ENCODE measurements around the gene LMF1. TPM values are rescaled to one million over a fixed set of nuclear protein-coding genes. Genes with fewer than 3 reads are reported as not detected.

LMF1 gene
- total RNA-seq, 6 donors from 2014 or later: 20.3 to 147 (median 28.2) TPM

DNA sequence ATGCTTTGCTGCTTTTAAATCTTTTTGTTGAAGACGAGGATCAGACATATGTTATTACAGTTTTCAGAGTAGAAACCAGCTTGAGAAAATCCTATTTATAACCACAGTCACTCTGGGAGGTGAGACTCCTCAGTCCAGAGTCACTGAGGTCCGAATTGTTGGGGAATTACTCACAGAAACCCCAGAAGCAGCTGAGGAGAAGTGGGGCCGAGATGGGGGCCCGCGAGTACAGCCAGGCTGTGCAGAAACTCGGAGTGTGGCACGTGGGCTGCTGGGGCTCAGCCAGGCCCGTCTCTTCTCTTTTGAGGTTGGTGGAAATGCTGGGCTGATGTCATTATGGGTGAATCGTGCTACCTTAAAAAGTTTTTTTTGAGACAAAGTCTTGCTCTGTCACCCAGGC is 155.8 kb downstream of the LMF1 start:
- TF ChIP-seq POLR2AphosphoS5 (IDR thresholded peaks at IDR 0.05): no peak
- TF ChIP-seq POLR2A (IDR thresholded peaks at IDR 0.05): no peak
- TF ChIP-seq CTCF (IDR thresholded peaks at IDR 0.05): no peak
- no peak for TF ChIP-seq EP300 (IDR thresholded peaks at IDR 0.05)
- 72 to 77% methylated on average over 9 of the region's 9 CpGs for WGBS, 2 donors
- ATAC-seq (ENCODE audit: low FRiP score in 2 of 2) (no peak), DNase-seq (no peak)
- Histone ChIP-seq H3K36me3 (no peaks in the 10 kb centered on the region), H3K27me3 (peaks cover 0 to 27% (median 7%) of the 10 kb centered on the region in 4 donors), H3K27ac (no peak overlapping the region), H3K4me3 (no peak overlapping the region), H3K4me1 (peaks cover 0 to 17% (median 5%) of the 10 kb centered on the region in 4 donors), H3K9me3 (peaks cover 0 to 3% (median 0%) of the 10 kb centered on the region in 4 donors)

GRCh38 chr16:813916-814412 is 156.8 kb downstream of the LMF1 start:
- Histone ChIP-seq H3K4me3 (no peak overlapping the region), H3K4me1 (peaks cover 0 to 17% (median 5%) of the 10 kb centered on the region in 4 donors), H3K9me3 (peaks cover 0 to 3% (median 0%) of the 10 kb centered on the region in 4 donors), H3K36me3 (no peaks in the 10 kb centered on the region), H3K27ac (no peak overlapping the region), H3K27me3 (peaks cover 0 to 27% (median 7%) of the 10 kb centered on the region in 4 donors)
- 60 to 64% methylated on average over 22 of the region's 22 CpGs for WGBS, 2 donors
- DNase-seq: no peak
- TF ChIP-seq EP300 (IDR thresholded peaks at IDR 0.05) (no peak), POLR2AphosphoS5 (IDR thresholded peaks at IDR 0.05) (no peak), CTCF (IDR thresholded peaks at IDR 0.05) (no peak), POLR2A (IDR thresholded peaks at IDR 0.05) (no peak)
- ATAC-seq (ENCODE audit: low FRiP score in 2 of 2): no peak

- DNase-seq (peak in 1 of 2 donors; percentile 89), ATAC-seq (ENCODE audit: low FRiP score in 2 of 2) (peak in 1 of 2 donors; percentile 76)
- Histone ChIP-seq H3K27me3 (peaks cover 0 to 27% (median 7%) of the 10 kb centered on the region in 4 donors), H3K4me1 (peaks cover under 1 to 22% (median 7%) of the 10 kb centered on the region in 4 donors), H3K36me3 (no peaks in the 10 kb centered on the region), H3K4me3 (peak overlapping the region in 2 of 4 donors; percentile 3 to 17), H3K27ac (no peak overlapping the region), H3K9me3 (peaks cover 0 to 3% (median 0%) of the 10 kb centered on the region in 4 donors)
- TF ChIP-seq EP300 (IDR thresholded peaks at IDR 0.05): no peak
- TF ChIP-seq CTCF (IDR thresholded peaks at IDR 0.05): peak; percentile 47 to 73 (median 64)
- no peak for TF ChIP-seq POLR2AphosphoS5 (IDR thresholded peaks at IDR 0.05)
- 16 to 19% methylated on average over 5 to 42 of the region's 67 CpGs for WGBS, 2 donors
These were observed 157.4 kb downstream of the LMF1 start for GRCh38 chr16:813204-813915.

DNA sequence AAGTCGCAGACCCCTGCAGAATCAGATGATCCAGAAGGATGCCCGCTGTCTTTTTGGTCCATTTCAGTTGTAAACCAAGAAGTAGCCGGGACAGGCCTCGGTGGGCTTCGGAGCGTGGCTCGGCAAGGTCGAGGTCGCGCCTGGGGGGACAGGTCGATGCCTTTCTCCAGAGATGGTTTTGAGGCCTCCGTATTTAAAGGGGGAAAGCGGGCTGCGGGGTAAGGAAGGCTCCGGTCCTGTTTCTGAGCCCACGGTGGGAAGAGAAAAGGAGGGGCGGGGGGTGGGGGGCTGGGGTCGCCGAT is 162.7 kb downstream of the LMF1 start:
- TF ChIP-seq CTCF (IDR thresholded peaks at IDR 0.05) (no peak), EP300 (IDR thresholded peaks at IDR 0.05) (no peak), POLR2A (IDR thresholded peaks at IDR 0.05) (no peak), POLR2AphosphoS5 (IDR thresholded peaks at IDR 0.05) (no peak)
- Histone ChIP-seq H3K4me1 (peaks cover 6 to 27% (median 8%) of the 10 kb centered on the region in 4 donors), H3K27ac (peak overlapping the region in 3 of 4 donors; percentile 94 to 97 (median 96)), H3K27me3 (peaks cover 0 to 2% (median 0%) of the 10 kb centered on the region in 4 donors), H3K4me3 (peak overlapping the region; percentile 44 to 92 (median 86)), H3K9me3 (peaks cover 0 to 3% (median 0%) of the 10 kb centered on the region in 4 donors), H3K36me3 (no peaks in the 10 kb centered on the region)
- no peak for ATAC-seq (ENCODE audit: low FRiP score in 2 of 2)
- no peak for DNase-seq
- WGBS, 2 donors: 10 to 63% methylated on average over 19 of the region's 19 CpGs

Measured in upper lobe of left lung (tissue), 6 donors.